H1 (cell line): ENCODE results near the gene SLC22A23. TPM values are rescaled to one million over a fixed set of nuclear protein-coding genes. Genes with fewer than 3 reads are reported as not detected.

Experiments
- CTCF ChIA-PET: fragments of 300-600 bp; sonication (Branson Sonifier 250); formaldehyde crosslinking; loops from one replicate; lab custom pipeline; 2021; ENCODE audit not compliant: partially characterized antibody; lab: Charles Lee
- POLR2A ChIA-PET: fragments of 300-600 bp; sonication (Branson Sonifier 250); formaldehyde crosslinking; loops from one replicate; lab custom pipeline; 2021; ENCODE audit warnings: inconsistent platforms; ENCODE audit not compliant: partially characterized antibody; lab: Charles Lee
- DNase-seq, 2 experiments: peaks; one replicate each; pipeline versions ENCODE4 v3.0.0 to v3.0.0-alpha.2; 2010 to 2022; ENCODE audit warnings: low spot score in 2 of 2, low read depth in 1 of 2, mixed read lengths in 1 of 2
- FAIRE-seq: peaks from 2 replicates; lab custom pipeline; 2011; peaks lifted over from hg19 to GRCh38; lab: Jason Lieb, UNC
- H2AFZ ChIP-seq: 2 replicates; pipeline ENCODE4 v1.8.1; 2012; ENCODE audit warnings: low read length, inconsistent platforms
- H2AK5ac ChIP-seq: 2 replicates; pipeline ENCODE4 v1.6.1; 2013; ENCODE audit warnings: low read depth, low read length
- H2BK120ac ChIP-seq: replicated peaks from 2 replicates; pipeline ENCODE3; 2013; ENCODE audit warnings: low read depth, low read length, inconsistent platforms
- H2BK12ac ChIP-seq: 2 replicates; pipeline ENCODE4 v1.6.1; 2013; ENCODE audit warnings: low read depth, low read length
- H2BK15ac ChIP-seq: 2 replicates; pipeline ENCODE4 v1.6.1; 2013; ENCODE audit warnings: low read length
- H2BK20ac ChIP-seq: 2 replicates; pipeline ENCODE4 v1.6.1; 2013; ENCODE audit warnings: low read length
- H2BK5ac ChIP-seq: 2 replicates; pipeline ENCODE4 v1.6.1; 2013; ENCODE audit warnings: low read depth, low read length
- H3K14ac ChIP-seq: 2 replicates; pipeline ENCODE4 v1.6.1; 2013; ENCODE audit warnings: inconsistent platforms; ENCODE audit not compliant: insufficient read length
- H3K18ac ChIP-seq: 2 replicates; pipeline ENCODE4 v1.6.1; 2013; ENCODE audit warnings: low read length; ENCODE audit errors: extremely low read depth
- H3K23ac ChIP-seq: 2 replicates; pipeline ENCODE4 v1.6.1; 2013; ENCODE audit warnings: inconsistent platforms; ENCODE audit not compliant: insufficient read length
- H3K23me2 ChIP-seq: 2 replicates; pipeline ENCODE4 v1.6.1; 2013; ENCODE audit warnings: low read depth, low read length
- H3K27ac ChIP-seq: 2 replicates; pipeline ENCODE4 v1.6.1; 2011; ENCODE audit warnings: low read depth, low read length, inconsistent platforms
- H3K27me3 ChIP-seq, 4 experiments: replicated peaks in 1 of 4; 1 replicate in 1 of 4; 2 replicates in 3 of 4; pipeline versions ENCODE4 v1.6.1 to v1.8.1; 2011 to 2013; ENCODE audit warnings: low read length in 3 of 4, mild to moderate bottlenecking in 3 of 4, inconsistent platforms in 2 of 4, mixed read lengths in 2 of 4, moderate library complexity in 1 of 4; ENCODE audit not compliant: control insufficient read depth in 3 of 4, insufficient read depth in 3 of 4; ENCODE audit errors: extremely low read depth in 1 of 4
- H3K36me3 ChIP-seq, 4 experiments: 2 replicates each; pipeline versions ENCODE4 v1.6.1 to v1.8.1; 2011 to 2013; ENCODE audit warnings: mild to moderate bottlenecking in 4 of 4, low read length in 3 of 4, moderate library complexity in 2 of 4, control low read depth in 1 of 4, inconsistent platforms in 1 of 4; ENCODE audit not compliant: insufficient read depth in 4 of 4, control insufficient read depth in 2 of 4
- H3K4ac ChIP-seq: replicated peaks from 2 replicates; pipeline ENCODE3; 2013; ENCODE audit warnings: low read length, low read depth, mixed read lengths, inconsistent platforms; ENCODE audit not compliant: insufficient read length
- H3K4me1 ChIP-seq, 4 experiments: replicated peaks in 1 of 4; 1 replicate in 1 of 4; 2 replicates in 3 of 4; pipeline versions ENCODE4 v1.6.1 to v1.8.1; 2011 to 2013; ENCODE audit warnings: low read length in 3 of 4, inconsistent platforms in 2 of 4, mixed read lengths in 1 of 4; ENCODE audit not compliant: insufficient read depth in 4 of 4, control insufficient read depth in 3 of 4
- H3K4me2 ChIP-seq, 2 experiments: 2 replicates each; pipeline versions ENCODE4 v1.6.1 to v1.8.1; 2011 to 2013; ENCODE audit warnings: low read depth in 2 of 2, low read length in 2 of 2, control low read depth in 1 of 2, inconsistent platforms in 1 of 2, mild to moderate bottlenecking in 1 of 2; ENCODE audit not compliant: insufficient read depth in 1 of 2
- H3K4me3 ChIP-seq, 4 experiments: fragments of 200-600, 300-600 bp in 1 of 4; sonication (generic), shearing (Covaris generic), sonication (Bioruptor Twin) in 1 of 4; 2 replicates each; pipeline versions ENCODE4 v1.5.1 to v1.8.1; 2011 to 2016; ENCODE audit warnings: low read length in 4 of 4, low read depth in 3 of 4, control low read depth in 2 of 4, inconsistent platforms in 2 of 4, mild to moderate bottlenecking in 2 of 4, mixed read lengths in 1 of 4, moderate library complexity in 1 of 4; ENCODE audit not compliant: insufficient read depth in 2 of 4; ENCODE audit errors: extremely low read depth in 1 of 4
- H3K56ac ChIP-seq: replicated peaks from 2 replicates; pipeline ENCODE3; 2013; ENCODE audit warnings: low read depth, mild to moderate bottlenecking, mixed read lengths, low read length, inconsistent platforms; ENCODE audit not compliant: insufficient read length
- H3K79me1 ChIP-seq: 2 replicates; pipeline ENCODE4 v1.6.1; 2013; ENCODE audit warnings: low read depth, low read length, control low read depth
- H3K79me2 ChIP-seq, 2 experiments: 2 replicates each; pipeline versions ENCODE4 v1.6.1 to v1.8.1; 2012 to 2013; ENCODE audit warnings: low read length in 2 of 2, mild to moderate bottlenecking in 2 of 2, inconsistent platforms in 1 of 2; ENCODE audit not compliant: insufficient read depth in 2 of 2, control insufficient read depth in 1 of 2
- H3K9ac ChIP-seq, 4 experiments: replicated peaks in 1 of 4; 1 replicate in 1 of 4; 2 replicates in 3 of 4; pipeline versions ENCODE4 v1.6.1 to v1.8.1; 2011 to 2013; ENCODE audit warnings: low read depth in 3 of 4, low read length in 3 of 4, control low read depth in 2 of 4, mild to moderate bottlenecking in 2 of 4, moderate library complexity in 2 of 4, inconsistent platforms in 1 of 4; ENCODE audit errors: extremely low read depth in 1 of 4
- H3K9me3 ChIP-seq, 2 experiments: 2 replicates each; pipeline versions ENCODE4 v1.6.1 to v1.8.1; 2012 to 2013; ENCODE audit warnings: mild to moderate bottlenecking in 2 of 2, moderate library complexity in 2 of 2, control low read depth in 1 of 2, inconsistent platforms in 1 of 2, low read depth in 1 of 2, low read length in 1 of 2, mixed read lengths in 1 of 2; ENCODE audit not compliant: insufficient read depth in 2 of 2
- H4K20me1 ChIP-seq, 2 experiments: replicated peaks in 1 of 2; 2 replicates each; pipeline versions ENCODE3 to v1.8.1; 2011 to 2013; ENCODE audit warnings: inconsistent platforms in 2 of 2, low read length in 2 of 2, mild to moderate bottlenecking in 1 of 2; ENCODE audit not compliant: insufficient read depth in 2 of 2, control insufficient read depth in 1 of 2
- H4K5ac ChIP-seq: 2 replicates; pipeline ENCODE4 v1.6.1; 2013; ENCODE audit warnings: low read length, low read depth, mixed read lengths, inconsistent platforms; ENCODE audit not compliant: insufficient read length
- H4K8ac ChIP-seq: 2 replicates; pipeline ENCODE4 v1.8.0; 2013; ENCODE audit warnings: mild to moderate bottlenecking, moderate library complexity, low read length, inconsistent platforms; ENCODE audit not compliant: insufficient read depth; ENCODE audit errors: extremely low read depth
- H4K91ac ChIP-seq: replicated peaks from 2 replicates; pipeline ENCODE3; 2013; ENCODE audit warnings: low read length, mixed read lengths, inconsistent platforms; ENCODE audit not compliant: insufficient read length
- BACH1 ChIP-seq: IDR thresholded peaks from 2 replicates; pipeline ENCODE4 v1.6.1; 2012; ENCODE audit warnings: low read length, improper control_type of control experiment
- EGR1 ChIP-seq: IDR thresholded peaks from 2 replicates; pipeline ENCODE4 v1.6.1; 2011; ENCODE audit warnings: low read depth, low read length, borderline replicate concordance
- KDM5A ChIP-seq: fragments of 200-600 bp; IDR thresholded peaks from 2 replicates; pipeline ENCODE4 v1.7.1; 2012; ENCODE audit warnings: mild to moderate bottlenecking, low read length, inconsistent platforms, mixed read lengths
- RXRA ChIP-seq: IDR thresholded peaks from 2 replicates; pipeline ENCODE4 v1.6.1; 2011; ENCODE audit warnings: low read depth, mild to moderate bottlenecking, low read length, moderate library complexity; ENCODE audit not compliant: insufficient read depth
- SAP30 ChIP-seq: fragments of 300-600 bp; sonication (generic); IDR thresholded peaks from 2 replicates; pipeline ENCODE4 v1.7.1; 2012; ENCODE audit warnings: low read length, moderate library complexity, mild to moderate bottlenecking, inconsistent platforms; ENCODE audit not compliant: insufficient read depth, insufficient replicate concordance
- WGBS, 2 experiments: shearing (Covaris generic) in 1 of 2; methylation state at CpG; one replicate each; pipeline versions ENCODE4 v1.1.6 to v1.1.7; 2013 to 2015; ENCODE audit warnings: low lambda C conversion rate in 2 of 2, mixed read lengths in 2 of 2, inconsistent platforms in 1 of 2, low coverage in 1 of 2, missing lambda C conversion rate in 1 of 2; ENCODE audit not compliant: insufficient replicate concordance in 2 of 2, insufficient coverage in 1 of 2, insufficient read length in 1 of 2; ENCODE audit errors: extremely low coverage in 1 of 2, missing lambda C conversion rate in 1 of 2; 5-methylcytosine and 5-hydroxymethylcytosine counted together
- polyA plus RNA-seq, 7 experiments: library from polyadenylated mRNA; depleted of rRNA in 3 of 7; stranded (reverse) in 5 of 7; unstranded in 2 of 7; fragments of >200 nt in 5 of 7; fragments of 200-250 nt in 2 of 7; gene quantifications; 1 replicate in 5 of 7; 2 replicates in 1 of 7; 4 replicates in 1 of 7; pipeline versions ENCODE4 v1.2.1 to v1.2.3, GENCODE V29; 2011 to 2013; ENCODE audit warnings: missing spikeins in 2 of 7, mixed read lengths in 2 of 7
- total RNA-seq: library from RNA; stranded (reverse); fragmentation: NEBNext Ultra II Directional; extraction: Animal tissue kit (Norgen Biotek cat#: 25700); gene quantifications from 2 replicates; pipeline ENCODE4 v1.2.1, GENCODE V29; 2021

Gene SLC22A23
- total and polyA plus RNA-seq, 2 of the 8 experiments (the other 6 are each of a cell fraction or from before 2014, with no cell fraction given), result 9.9 to 38.4 TPM

- no peak for TF ChIP-seq RXRA
- TF ChIP-seq EGR1, result no peak
- no peak for TF ChIP-seq SAP30
- TF ChIP-seq KDM5A, result no peak
- TF ChIP-seq BACH1, result no peak
- DNase-seq (no peak), FAIRE-seq (no peak)
- peaks cover 21% of the 10 kb centered on the region for H3K23me2 ChIP-seq
- no peak overlapping the region for H4K5ac ChIP-seq
- H3K56ac ChIP-seq, result no peak overlapping the region
- H2BK5ac ChIP-seq, result no peak overlapping the region
- peaks cover 0 to 20% (median 15%) of the 10 kb centered on the region in 4 experiments; a peak in 5 of 7 replicates for H3K27me3 ChIP-seq
- no peaks in the 10 kb centered on the region for H3K79me2 ChIP-seq
- no peak overlapping the region; a peak in 1 of 4 replicates for H3K4me2 ChIP-seq
- no peak overlapping the region; the same call in 1 of the 2 replicates for H2BK12ac ChIP-seq
- H4K20me1 ChIP-seq, result no peaks in the 10 kb centered on the region
- no peak overlapping the region for H2BK15ac ChIP-seq
- H2AFZ ChIP-seq, result no peak overlapping the region
- H3K79me1 ChIP-seq, result no peaks in the 10 kb centered on the region; the same call in 1 of the 2 replicates
- WGBS, 2 experiments, result 75% methylated on average over 3 of the region's 3 CpGs; no CpG with 5 or more reads in 1 of the 2 experiments
- no peak overlapping the region for H3K9ac ChIP-seq
- H3K23ac ChIP-seq, result no peak overlapping the region
- POLR2A ChIA-PET, result interaction anchor here (0.6 to 1.5 kb wide), 3 partner anchors 10 to 336 kb away, joined by 3 to 4 read pairs (median 3); no protein-coding TSS in a partner anchor
- H3K36me3 ChIP-seq, result no peaks in the 10 kb centered on the region
- no peak overlapping the region for H4K91ac ChIP-seq
- H3K18ac ChIP-seq, result no peak overlapping the region
- no peak overlapping the region for H3K27ac ChIP-seq
- H4K8ac ChIP-seq, result no peak overlapping the region
- no peak overlapping the region for H2AK5ac ChIP-seq
- no peaks in the 10 kb centered on the region for H3K9me3 ChIP-seq
- H3K4ac ChIP-seq, result no peak overlapping the region
- H2BK120ac ChIP-seq, result no peak overlapping the region
- H2BK20ac ChIP-seq, result no peak overlapping the region
- H3K14ac ChIP-seq, result no peak overlapping the region
- H3K4me1 ChIP-seq, result peaks cover 5 to 14% (median 9%) of the 10 kb centered on the region in 4 experiments
- no peak overlapping the region for H3K4me3 ChIP-seq
- CTCF ChIA-PET, result interaction anchor here (0.7 to 17.3 kb wide), 2 partner anchors 11 to 18 kb away, joined by 3 to 263 read pairs; no protein-coding TSS in a partner anchor
Observed at GRCh38 chr6:3233904-3234303, 222.9 kb downstream of the SLC22A23 start.
